ENCODE data around the gene PLA2G2E.

GRCh38 chr1:19957779-19958178 lies 34.4 kb upstream of the PLA2G2E start:
- TF ChIP-seq CTCF (IDR thresholded peaks at IDR 0.05; ENCODE audit: insufficient read depth, low read depth, low read length) = no peak
- no peak for TF ChIP-seq EZH2 (IDR thresholded peaks at IDR 0.05; ENCODE audit: insufficient read depth, low read length)
